WTC11 (cell line): ENCODE measurements around the gene ELF3.
"Not testable (repeated sequence)": the region's sequence is repeated elsewhere in the genome, so short reads cannot be mapped to it uniquely, and the experiment has no call there.

ENCODE experiments used
- TF ChIP-seq, protein P1 (sequence below): sonication (generic); formaldehyde crosslinking; IDR thresholded peaks from 2 replicates; pipeline ENCODE4 v1.8.1; 2023; ENCODE audit warnings: mild to moderate bottlenecking, missing genetic modification reagents, moderate library complexity
- TF ChIP-seq, protein P2 (sequence below): fragments of 200-600 bp; IDR thresholded peaks from 2 replicates; pipeline ENCODE4 v1.8.0; 2022; ENCODE audit warnings: antibody characterized with exemption

DNA sequence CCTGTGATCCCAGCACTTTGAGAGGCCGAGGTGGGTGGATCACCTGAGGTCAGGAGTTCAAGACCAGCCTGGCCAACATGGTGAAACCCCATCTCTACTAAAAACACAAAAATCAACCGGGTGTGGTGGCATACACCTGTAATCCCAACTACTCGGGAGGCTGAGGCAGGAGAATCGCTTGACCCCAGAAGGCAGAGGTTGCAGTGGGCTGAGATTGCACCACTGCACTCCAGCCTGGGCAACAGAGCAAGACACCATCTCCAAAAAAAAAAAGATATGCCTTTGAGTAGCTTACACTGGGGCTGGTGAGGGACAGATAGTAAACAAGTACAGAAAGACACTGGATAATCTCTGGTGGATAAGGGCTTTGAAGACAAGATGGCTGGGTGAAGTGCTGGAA is 44.3 kb downstream of the ELF3 start:
- TF ChIP-seq, protein P1, sequence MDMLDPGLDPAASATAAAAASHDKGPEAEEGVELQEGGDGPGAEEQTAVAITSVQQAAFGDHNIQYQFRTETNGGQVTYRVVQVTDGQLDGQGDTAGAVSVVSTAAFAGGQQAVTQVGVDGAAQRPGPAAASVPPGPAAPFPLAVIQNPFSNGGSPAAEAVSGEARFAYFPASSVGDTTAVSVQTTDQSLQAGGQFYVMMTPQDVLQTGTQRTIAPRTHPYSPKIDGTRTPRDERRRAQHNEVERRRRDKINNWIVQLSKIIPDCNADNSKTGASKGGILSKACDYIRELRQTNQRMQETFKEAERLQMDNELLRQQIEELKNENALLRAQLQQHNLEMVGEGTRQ = not testable (repeated sequence)
- TF ChIP-seq, protein P2, sequence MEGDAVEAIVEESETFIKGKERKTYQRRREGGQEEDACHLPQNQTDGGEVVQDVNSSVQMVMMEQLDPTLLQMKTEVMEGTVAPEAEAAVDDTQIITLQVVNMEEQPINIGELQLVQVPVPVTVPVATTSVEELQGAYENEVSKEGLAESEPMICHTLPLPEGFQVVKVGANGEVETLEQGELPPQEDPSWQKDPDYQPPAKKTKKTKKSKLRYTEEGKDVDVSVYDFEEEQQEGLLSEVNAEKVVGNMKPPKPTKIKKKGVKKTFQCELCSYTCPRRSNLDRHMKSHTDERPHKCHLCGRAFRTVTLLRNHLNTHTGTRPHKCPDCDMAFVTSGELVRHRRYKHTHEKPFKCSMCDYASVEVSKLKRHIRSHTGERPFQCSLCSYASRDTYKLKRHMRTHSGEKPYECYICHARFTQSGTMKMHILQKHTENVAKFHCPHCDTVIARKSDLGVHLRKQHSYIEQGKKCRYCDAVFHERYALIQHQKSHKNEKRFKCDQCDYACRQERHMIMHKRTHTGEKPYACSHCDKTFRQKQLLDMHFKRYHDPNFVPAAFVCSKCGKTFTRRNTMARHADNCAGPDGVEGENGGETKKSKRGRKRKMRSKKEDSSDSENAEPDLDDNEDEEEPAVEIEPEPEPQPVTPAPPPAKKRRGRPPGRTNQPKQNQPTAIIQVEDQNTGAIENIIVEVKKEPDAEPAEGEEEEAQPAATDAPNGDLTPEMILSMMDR = not testable (repeated sequence)
